GM11168 (cell line): ENCODE measurements around the gene SLC51B.
"Not testable (repeated sequence)": the region's sequence is repeated elsewhere in the genome, so short reads cannot be mapped to it uniquely, and the experiment has no call there.

ENCODE experiments used
- in situ Hi-C: fragments of 300-500 bp; cut with MboI; formaldehyde crosslinking; loops from one replicate; pipeline ENCODE4 v1.12.0; 2022; ENCODE audit warnings: low sequenced_read_pairs; ENCODE audit not compliant: unreplicated experiment

Gene SLC51B

GRCh38 chr15:65040461-65040860 lies 4.7 kb upstream of the SLC51B start:
- in situ Hi-C loops = no loop called here

GRCh38 chr15:65041787-65042186 lies 3.4 kb upstream of the SLC51B start:
- in situ Hi-C loops = no loop called here

GRCh38 chr15:65042776-65043327 lies 2.3 kb upstream of the SLC51B start:
- in situ Hi-C loops = no loop called here

GRCh38 chr15:65044218-65044617 lies 969 bp upstream of the SLC51B start:
- in situ Hi-C loops = not testable (repeated sequence)

- in situ Hi-C loops = no loop called here
Measured at GRCh38 chr15:65048241-65048640, 3.1 kb downstream of the SLC51B start.

- in situ Hi-C loops = no loop called here
Measured at GRCh38 chr15:65049418-65049840, 4.2 kb downstream of the SLC51B start.

- in situ Hi-C loops = no loop called here
Measured at GRCh38 chr15:65050270-65050669, 5.1 kb downstream of the SLC51B start.

GRCh38 chr15:65051266-65051665 lies 6.1 kb downstream of the SLC51B start:
- in situ Hi-C loops = no loop called here

GRCh38 chr15:65052956-65053355 lies 7.8 kb downstream of the SLC51B start:
- in situ Hi-C loops = no loop called here

GRCh38 chr15:65054333-65055200 lies 9.4 kb downstream of the SLC51B start:
- in situ Hi-C loops = no loop called here

GRCh38 chr15:65055201-65055870 lies 10.1 kb downstream of the SLC51B start:
- in situ Hi-C loops = no loop called here

GRCh38 chr15:65056106-65056505 lies 10.9 kb downstream of the SLC51B start:
- in situ Hi-C loops = no loop called here

GRCh38 chr15:65056868-65057548 lies 11.8 kb downstream of the SLC51B start:
- in situ Hi-C loops = no loop called here

- in situ Hi-C loops = no loop called here
Measured at GRCh38 chr15:65057549-65057940, 12.4 kb downstream of the SLC51B start.

GRCh38 chr15:65058394-65059368 lies 13.5 kb downstream of the SLC51B start:
- in situ Hi-C loops = no loop called here

- in situ Hi-C loops = no loop called here
Measured at GRCh38 chr15:65059369-65059750, 14.2 kb downstream of the SLC51B start.

- in situ Hi-C loops = no loop called here
Measured at GRCh38 chr15:65059931-65060596, 14.9 kb downstream of the SLC51B start.

GRCh38 chr15:65060641-65061397 lies 15.6 kb downstream of the SLC51B start:
- in situ Hi-C loops = no loop called here
